NOMO-1 treated with DMSO at 0.1 percent for 48 hours (cell line): ENCODE results near the gene VCL.
"Not testable (repeated sequence)": the region's sequence is repeated elsewhere in the genome, so short reads cannot be mapped to it uniquely, and the experiment has no call there.

ENCODE experiments used
- DNase-seq: peaks from one replicate; lab custom pipeline; 2025; ENCODE audit not compliant: unreplicated experiment; lab: John Stamatoyannopoulos, UW

VCL gene

GRCh38 chr10:74103560-74104258, 105.8 kb downstream of the VCL start:
- no peak for DNase-seq

DNA sequence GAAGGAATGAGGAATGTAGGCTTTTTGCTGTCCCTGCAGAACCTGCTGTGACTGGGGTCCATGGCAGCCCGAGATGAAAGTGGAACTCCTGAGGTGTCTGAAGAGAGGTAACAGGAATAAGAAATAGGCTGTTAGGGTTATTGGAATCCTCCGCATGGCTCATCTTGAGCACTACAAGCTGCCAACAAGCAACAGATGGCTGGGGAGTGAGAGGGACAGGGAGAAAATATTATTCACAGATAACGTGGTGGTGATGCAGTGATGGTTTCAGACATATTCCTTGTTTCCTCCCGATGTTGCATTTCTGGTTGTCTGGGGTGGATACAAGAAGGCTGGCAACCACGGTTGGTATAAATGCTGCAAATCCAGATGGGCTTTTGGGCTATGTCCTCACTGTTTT, 106.6 kb downstream of the VCL start:
- DNase-seq = no peak

GRCh38 chr10:74104996-74105395, 107.1 kb downstream of the VCL start:
- DNase-seq = no peak

DNA sequence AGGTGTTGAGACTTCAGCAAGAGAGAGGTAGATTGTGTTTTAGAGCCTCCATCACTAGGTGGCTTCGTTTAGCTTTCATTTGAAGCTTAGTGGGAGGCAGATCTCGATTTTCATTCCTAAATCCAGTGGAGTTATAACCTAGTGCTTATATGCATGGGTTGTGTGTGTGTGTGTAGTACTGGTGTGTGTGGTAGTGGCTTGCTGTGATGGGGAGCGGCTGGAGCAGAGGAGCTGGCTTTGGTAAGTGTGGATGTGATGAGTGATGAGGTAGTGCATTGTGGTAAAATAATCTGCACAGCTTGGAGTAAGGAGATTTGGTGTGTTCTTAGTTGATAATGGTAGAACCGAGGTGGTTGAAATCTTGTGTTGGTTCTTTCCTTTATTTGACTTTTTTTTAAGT, 109.5 kb downstream of the VCL start:
- DNase-seq = no peak

DNA sequence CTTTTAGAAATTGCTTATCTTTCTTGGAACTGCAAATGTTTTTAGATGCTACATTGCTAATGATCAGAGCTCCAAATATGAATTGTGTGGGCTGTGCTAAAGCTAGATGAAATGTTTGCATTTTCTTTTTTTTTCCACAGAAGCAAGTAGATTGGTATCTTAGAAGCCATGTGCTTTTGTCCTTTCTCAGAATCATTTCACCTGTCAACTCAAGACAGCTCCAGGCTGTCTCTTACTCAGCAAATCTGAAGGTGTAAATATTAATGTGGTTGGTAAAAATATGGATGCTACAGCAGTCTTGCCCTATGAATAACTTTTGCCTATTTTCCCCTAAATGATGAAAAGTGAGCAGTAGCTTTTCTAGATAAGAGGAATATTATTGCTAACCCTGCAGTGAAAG, 111.5 kb downstream of the VCL start:
- no peak for DNase-seq

- DNase-seq = no peak
These were observed 112.2 kb downstream of the VCL start for GRCh38 chr10:74110120-74110519.

DNA sequence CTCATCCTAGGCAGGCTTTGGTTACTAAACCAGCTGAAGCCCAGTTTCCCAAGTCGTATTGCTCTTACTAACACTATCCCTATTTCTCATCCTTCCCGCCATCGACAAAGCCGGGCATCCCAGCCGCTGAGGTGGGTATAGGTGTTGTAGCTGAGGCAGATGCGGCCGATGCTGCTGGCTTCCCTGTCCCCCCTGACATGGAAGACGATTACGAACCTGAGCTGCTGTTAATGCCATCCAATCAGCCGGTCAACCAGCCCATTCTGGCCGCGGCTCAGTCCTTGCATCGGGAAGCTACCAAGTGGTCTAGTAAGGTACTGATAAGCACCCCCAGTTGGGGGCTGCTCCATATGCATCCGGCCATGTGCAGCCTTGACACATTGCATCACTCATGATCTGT, 113.9 kb downstream of the VCL start:
- DNase-seq = no peak

DNA sequence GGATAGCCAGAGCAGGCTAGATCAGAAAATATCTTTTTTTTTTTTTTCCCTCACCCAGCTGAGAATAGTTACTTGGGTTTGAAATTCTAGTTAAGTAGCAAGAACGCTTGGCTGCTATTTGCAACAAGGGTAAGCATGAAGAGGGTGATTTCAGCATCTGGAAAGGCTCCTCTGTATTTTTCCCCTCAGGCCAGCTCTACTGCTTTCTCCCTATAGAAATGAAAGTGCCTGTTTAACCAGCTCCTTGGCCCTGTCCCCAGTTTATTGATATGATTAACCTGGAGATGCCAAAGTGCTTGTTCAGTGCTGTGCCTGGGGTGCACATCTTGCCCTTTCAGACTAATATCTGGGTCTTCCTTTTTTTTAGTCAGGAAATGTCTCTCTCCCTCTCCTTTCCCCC, 115.6 kb downstream of the VCL start:
- DNase-seq = no peak

- DNase-seq = no peak
These were observed 116.1 kb downstream of the VCL start for GRCh38 chr10:74114041-74114448.

DNA sequence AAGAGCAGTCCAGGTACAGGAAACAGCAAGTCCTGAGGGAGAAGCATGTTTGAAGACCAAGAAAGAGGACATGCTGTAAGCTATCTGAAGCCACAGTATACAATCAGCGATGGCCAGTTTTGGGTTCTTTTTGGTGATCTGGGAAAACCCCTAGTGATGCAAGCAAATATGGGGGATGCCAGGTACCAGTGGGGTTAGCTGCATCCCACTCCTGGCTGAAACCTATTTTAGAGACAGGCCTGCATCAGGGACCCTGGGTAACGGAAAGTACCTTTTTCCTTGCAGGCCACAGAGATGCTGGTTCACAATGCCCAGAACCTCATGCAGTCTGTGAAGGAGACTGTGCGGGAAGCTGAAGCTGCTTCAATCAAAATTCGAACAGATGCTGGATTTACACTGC, 119.8 kb downstream of the VCL start:
- no peak for DNase-seq

DNA sequence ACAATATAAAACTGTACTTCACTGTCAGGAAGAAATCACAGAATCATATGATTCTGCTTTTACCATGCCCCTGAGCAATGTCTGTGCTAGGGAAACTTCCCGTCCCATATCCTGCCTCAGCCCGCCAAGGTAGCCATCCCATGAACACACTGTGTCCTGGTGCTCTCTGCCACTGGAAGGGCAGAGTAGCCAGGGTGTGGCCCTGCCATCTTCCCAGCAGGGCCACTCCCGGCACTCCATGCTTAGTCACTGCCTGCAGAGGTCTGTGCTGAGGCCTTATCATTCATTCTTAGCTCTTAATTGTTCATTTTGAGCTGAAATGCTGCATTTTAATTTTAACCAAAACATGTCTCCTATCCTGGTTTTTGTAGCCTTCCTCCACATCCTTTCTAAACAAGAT, 120.9 kb downstream of the VCL start:
- no peak for DNase-seq

DNA sequence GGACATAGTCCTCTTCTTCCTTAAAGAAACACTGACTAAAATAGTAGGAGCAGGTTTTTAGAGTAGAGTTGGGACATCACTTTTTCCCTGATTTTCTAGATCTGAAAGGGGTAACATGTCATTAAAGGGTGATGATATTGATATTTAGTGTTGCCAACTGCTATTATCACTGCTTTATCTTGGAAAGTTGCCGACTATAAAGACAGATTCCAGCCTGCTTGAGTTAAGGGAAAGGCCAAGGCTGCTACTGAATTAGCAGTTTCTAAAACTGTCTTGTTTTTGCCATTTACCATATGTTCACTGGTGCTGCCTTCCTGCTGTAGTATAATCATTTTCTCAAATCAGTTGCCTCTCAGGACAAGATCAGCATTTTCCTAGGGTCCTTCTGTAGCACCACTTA, 123.0 kb downstream of the VCL start:
- no peak for DNase-seq

DNA sequence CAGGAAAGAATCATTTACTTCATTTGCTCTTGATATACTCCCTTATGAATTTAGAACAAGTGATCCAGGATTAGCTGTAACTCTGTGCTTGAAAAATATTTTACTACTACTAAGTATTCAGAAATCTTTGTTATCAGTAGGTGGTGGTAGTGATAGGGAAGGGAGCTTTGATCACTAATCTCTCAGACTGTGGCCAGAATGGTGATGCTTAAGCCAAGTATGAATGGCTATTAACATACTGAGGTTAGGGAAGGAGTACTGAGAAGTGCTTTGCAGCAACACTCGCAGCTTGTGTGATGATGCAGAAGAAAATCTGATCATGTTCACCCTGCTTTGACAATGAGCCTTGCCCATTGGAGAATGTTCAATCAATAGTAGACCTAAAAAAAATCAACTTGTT, 123.5 kb downstream of the VCL start:
- DNase-seq = no peak

- no peak for DNase-seq
These were observed 124.1 kb downstream of the VCL start for GRCh38 chr10:74122060-74122459.

- DNase-seq = no peak
These were observed 125.2 kb downstream of the VCL start for GRCh38 chr10:74123081-74123480.

- DNase-seq = no peak
These were observed 136.3 kb downstream of the VCL start for GRCh38 chr10:74133923-74134820.

DNA sequence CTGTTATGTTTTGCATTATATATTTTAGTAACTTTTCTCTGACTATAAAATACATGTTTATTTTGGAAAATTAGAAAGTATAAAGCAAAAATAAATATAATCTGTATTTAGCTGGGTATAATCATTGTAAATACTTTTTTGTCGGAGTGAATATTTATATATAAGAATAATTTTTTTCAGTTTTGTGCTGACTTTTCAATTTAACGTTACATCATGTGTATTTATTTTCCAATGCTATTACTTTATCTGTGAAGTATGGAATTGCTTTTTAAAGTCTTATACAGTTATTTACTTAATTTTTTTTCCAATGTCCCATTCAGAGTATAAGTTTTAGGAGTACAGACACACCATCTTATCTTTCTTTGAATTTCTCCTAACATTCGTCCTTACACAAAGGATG, 137.5 kb downstream of the VCL start:
- DNase-seq = no peak

GRCh38 chr10:74137992-74138391, 140.1 kb downstream of the VCL start:
- DNase-seq = no peak

DNA sequence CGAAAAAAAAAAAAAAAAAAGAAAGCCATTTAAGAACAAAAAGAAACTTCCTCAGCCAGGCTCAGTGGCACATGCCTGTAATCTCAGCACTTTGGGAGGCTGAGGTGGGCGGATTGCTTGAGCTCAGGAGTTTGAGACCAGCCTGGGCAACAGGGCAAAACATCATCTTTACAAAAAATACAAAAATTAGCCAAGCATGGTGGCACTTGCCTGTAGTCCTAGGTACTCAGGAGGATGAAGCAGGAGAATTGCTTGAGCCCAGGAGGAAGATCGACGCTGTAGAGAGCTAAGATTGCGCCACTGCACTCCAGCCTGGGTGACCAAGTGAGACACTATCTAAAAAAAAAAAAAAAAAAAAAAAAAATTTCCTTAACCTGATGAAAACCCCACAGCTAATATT, 140.7 kb downstream of the VCL start:
- DNase-seq = not testable (repeated sequence)

- DNase-seq = no peak
These were observed 142.1 kb downstream of the VCL start for GRCh38 chr10:74139981-74140380.

DNA sequence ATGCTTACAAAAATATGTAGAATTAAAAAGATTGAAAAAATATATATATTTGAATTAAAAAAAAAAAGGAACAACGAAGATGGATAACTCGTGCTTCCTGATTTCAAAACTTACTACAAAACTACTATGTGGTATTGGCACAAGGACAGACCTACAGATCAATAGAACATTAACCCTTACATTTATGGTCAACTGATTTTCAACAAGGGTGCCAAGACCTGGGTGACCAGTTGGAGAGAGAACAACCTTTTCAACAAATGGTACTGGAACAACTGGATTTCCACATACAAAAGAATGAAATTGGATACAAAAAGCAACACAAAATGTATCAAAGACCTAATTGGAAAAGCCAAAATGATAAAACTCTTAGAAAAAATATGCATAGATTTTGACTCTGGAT, 142.6 kb downstream of the VCL start:
- DNase-seq = no peak

DNA sequence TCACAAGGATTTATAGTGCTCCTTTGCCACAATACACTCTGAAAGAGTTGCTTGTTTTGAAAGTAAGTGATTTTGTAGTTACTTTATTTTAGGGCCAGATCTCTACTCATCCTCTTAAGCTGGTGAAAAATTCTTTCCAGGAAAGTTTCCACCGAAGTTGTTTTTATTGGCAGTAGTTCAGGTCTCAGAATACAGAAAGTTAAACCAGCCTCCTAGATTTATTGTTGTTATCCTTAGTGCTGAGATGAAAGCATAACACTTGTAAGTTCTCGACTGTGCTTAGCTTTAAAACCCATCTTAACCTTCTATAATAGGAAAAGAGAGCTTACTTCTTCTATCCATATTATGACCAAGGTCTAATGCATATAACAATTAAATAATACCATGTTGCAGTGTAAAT, 147.2 kb downstream of the VCL start:
- DNase-seq = no peak

DNA sequence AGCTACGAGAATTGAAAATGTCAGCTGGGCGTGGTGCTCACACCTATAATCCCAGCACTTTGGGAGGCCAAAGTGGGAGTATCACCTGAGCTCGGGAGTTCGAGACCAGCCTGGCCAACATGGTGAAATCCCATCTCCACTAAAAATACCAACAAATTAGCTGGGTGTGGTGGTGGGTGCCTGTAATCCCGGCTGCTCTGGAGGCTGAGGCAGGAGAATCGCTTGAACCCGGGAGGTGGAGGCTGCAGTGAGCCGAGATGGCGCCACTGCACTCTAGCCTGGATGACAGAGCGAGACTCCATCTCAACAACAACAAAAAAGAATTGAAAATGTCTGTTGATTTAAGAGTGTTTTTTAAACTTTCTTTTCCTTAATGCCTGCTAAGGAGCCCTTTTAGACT, 149.1 kb downstream of the VCL start:
- DNase-seq = not testable (repeated sequence)
